CD4-positive, alpha-beta T cell treated with Interleukin-6 at 100 ng/mL for 8 hours (primary cell): ENCODE measurements around the gene PRPH.
"Not testable (repeated sequence)": the region's sequence is repeated elsewhere in the genome, so short reads cannot be mapped to it uniquely, and the experiment has no call there.

Experiments used
- DNase-seq: peaks from one replicate; pipeline ENCODE4 v3.0.0-alpha.2; 2020; ENCODE audit warnings: mixed read lengths, low spot score

Gene PRPH

DNA sequence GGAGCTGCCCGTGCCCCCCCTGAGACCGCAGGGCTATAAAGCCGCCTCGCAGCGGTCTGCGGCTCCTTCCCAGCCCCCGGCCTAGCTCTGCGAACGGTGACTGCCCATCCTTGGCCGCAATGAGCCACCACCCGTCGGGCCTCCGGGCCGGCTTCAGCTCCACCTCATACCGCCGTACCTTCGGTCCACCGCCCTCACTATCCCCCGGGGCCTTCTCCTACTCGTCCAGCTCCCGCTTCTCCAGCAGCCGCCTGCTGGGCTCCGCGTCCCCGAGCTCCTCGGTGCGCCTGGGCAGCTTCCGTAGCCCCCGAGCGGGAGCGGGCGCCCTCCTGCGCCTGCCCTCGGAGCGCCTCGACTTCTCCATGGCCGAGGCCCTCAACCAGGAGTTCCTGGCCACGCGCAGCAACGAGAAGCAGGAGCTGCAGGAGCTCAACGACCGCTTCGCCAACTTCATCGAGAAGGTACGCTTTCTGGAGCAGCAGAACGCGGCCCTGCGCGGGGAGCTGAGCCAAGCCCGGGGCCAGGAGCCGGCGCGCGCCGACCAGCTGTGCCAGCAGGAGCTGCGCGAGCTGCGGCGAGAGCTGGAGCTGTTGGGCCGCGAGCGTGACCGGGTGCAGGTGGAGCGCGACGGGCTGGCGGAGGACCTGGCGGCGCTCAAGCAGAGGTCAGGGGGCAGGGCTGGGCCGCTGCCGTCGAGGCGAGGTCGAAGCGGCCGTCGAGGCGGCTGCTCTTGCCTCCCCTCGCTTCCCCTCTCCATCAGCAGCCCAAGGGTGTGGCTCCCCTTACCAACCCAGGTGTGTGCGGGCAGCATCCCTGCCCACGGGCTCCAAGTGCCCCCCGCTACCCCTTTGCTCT, at the start of gene PRPH:
Gene PRPH, plus strand, starts transcription at position 66 of the 855 bp plus-strand sequence. Its CDS starts 54 bp downstream, at position 120.
- no peak for DNase-seq

DNA sequence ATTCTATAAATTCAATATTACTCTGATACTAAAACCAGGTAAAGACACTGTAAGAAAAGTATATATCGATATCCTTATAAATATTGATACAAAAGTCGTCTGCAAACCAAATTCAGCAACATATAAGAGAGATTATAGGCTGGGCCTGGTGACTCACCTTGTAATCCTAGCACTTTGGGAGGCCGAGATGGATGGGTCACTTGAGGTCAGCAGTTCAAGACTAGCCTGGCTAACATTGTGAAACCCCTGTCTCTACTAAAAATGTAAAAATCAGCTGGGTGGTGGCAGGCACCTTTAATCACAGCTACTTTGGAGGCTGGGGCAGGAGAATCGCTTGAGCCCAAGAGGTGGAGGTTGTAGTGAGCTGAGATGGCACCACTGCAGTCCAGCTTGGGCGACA, 43.6 kb upstream of the PRPH start:
- DNase-seq = no peak

DNA sequence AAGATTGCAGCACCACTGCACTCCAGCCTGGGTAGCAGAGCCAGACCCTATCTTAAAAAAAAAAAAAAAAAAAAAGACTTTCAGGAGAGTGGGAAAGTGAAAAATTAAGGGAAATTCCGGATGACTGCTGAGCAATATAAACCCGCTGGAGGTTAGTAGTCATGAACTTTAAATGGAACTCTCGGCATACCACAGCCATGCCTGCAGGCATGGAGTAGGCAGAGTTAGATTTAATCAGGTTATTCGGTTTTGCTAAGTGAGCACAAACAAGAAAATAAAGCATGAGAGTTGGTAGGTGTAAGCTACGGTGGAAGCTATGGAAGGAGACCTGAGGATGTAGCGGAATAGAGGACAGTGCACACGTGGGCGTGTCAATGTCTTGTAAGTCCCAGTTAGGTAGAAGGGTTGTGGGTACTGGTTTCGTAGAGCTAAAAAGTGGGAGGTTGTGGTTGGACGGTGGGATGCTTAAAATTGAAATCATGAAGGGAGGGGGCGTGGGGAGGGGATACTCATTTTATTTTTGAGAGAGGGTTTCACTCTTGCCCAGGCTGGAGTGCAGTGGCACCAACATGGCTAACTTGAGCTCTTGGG, 41.8 kb upstream of the PRPH start:
- DNase-seq = no peak

DNA sequence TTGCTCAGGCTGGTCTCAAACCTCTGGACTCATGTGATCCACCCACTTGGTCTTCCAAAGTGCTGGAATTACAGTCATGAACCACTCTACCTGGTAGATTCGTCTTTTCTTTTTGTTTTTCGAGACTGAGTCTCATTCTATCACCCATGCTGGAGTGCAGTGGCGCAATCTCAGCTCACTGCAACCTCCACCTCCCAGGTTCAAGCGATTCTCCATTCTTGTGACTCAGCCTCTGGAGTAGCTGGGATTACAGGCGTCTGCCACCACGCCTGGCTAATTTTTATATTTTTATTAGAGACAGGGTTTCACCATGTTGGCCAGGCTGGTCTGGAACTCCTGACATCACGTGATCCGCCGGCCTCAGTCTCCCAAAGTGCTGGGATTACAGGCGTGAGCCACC, 39.5 kb upstream of the PRPH start:
- DNase-seq = not testable (repeated sequence)

DNA sequence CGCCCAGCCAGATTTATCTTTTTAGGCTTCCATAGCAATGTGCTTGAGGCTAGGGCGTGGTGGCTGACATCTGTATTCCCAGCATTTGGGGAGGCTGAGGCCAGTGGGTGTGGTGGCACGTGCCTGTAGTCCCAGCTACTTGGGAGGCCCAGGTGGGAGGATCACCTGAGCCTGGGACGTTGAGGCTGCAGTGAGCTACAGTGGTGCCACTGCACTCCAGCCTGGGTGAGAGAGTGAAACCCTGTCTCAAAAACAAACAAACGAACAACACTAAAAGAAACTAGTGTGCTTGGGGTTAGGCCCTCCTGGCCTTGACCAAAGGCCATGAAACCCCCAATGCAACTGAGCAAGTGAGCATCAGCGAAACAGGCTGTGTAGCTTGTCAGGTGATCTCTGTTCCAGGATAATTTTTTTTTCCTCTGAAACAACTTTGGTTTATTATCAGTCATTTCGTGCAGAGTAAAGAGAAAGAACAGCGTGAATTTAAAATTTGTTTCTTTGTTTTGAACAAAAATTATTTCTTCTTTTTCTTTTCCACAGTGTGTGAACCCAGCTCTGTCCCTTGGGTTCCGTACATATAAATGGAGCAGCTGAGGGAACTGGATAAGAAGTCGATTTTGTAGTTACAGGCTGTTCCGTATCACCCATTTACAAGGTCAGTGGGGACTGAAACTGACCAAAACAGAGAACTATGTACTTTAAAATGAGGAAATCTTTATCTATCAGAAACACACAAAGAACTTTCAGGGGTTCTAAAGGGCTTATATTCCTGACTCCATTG, 38.9 kb upstream of the PRPH start:
- DNase-seq = no peak

DNA sequence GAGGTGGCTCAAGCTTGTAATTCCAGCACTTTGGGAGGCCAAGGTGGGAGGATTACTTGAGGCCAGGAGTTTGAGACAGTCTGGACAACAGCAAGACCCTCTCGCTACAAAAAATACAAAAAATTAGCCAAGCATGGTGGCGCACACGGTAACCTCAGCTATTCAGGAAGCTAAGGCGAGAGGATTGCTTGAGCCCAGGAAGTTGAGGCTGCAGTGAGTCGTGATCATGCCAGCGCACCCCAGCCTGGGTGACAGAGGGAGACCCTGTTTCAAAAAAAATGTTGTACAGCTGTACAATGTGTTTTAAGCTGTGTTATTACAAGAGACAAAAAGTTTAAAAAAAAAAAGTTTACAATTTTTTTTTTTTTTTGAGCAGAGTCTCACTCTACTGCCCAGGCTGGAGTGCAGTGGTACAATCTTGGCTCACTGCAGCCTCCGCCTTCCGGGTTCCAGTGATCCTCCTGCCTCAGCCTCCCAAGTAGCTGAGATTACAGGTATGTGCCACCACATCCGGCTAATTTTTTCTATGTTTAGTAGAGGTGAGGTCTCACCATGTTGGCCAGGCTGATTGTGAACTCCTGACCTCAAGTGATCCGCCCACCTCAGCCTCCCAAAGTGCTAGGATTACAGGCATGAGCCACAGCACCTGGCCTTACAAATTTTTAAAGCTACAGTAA, 37.3 kb upstream of the PRPH start:
- not testable (repeated sequence) for DNase-seq

DNA sequence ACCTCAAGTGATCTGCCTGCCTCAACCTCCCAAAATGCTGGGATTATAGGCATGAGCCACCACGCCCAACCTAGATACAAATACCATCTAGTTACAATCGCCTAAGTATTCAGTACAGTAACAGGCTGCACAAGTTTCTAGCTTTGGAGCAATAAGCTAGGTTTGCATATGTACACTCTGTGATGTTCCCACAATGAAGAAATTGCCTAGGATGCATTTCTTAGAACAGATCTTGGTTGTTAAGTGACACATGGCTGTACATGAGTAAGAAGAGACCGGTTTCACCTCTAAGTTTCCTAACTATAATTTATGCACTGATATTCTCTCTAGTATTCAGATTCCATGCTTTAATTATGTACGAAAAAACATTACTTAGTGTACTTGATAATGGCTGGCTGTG, 35.5 kb upstream of the PRPH start:
- DNase-seq = no peak

DNA sequence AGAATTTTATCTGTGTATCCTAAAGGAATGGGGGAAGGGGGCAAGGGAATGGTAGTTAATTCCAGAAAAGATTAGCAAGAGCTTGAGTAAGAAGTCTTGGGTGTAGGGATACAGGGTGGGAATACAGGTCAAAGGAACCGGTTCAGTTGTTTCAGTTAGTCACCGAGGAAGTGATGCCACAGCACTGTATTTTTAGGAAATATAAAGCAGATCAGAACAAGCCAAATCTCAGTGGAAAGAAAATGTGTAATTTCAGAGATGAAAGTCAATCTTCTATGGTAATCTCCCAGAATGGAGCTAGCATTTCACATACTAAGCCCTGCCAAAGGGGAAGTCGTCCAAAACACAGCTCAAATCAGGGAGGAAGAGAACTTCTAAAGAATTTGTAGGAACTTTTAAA, 34.8 kb upstream of the PRPH start:
- no peak for DNase-seq

DNA sequence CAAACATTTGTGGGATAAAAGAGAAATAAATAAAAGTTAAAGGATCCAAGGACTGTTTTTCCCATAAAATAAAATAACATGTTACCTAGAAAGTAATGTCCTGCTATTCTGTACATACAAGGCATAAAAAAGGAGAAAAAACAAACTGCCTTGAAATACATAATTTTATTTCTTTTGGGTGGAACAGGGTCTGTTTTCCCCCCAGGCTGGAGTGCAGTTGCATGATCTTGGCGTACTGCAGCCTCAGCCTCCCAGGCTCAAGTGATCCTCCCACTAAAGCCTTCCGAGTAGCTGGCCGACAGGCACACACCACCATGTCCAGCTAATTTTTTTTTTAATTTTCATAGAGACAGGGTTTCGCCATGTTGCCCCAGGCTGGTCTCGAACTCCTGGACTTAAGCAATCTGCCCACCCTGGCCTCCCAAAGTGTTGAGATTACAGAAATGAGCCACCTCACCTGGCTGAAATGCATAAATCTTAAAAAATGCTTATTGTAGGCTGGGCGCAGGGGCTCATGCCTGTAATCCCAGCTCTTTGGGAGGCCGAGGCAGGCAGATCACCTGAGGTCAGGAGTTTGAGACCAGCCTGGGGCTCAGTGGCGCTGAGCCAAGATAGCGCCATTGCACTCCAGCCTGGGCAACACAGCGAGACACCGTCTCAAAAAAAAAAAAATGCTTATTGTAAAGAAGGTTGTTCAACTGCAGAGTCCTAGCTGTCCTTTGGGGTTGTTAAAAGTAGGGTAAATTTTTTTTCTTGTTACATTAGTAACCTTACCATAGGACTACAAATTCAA, 34.2 kb upstream of the PRPH start:
- DNase-seq = no peak

DNA sequence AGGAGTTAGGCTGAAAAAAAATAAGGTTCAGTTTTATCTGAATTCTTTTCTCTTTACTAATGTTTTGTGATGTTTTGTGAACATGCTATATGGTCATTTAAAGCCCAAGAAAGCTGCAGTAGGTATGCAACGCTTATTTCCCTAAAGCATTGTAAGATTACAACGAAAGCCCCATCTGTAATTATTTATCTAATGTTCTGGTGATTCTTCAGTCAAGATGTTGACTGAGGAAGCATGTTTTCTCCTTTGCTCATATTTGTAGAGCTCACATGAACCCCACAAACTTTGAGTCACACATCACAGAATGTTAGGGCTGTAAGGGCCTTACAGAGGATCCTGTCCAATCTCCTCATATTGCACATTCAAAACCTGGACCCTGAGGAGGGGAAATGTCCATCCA, 33.2 kb upstream of the PRPH start:
- DNase-seq = no peak

DNA sequence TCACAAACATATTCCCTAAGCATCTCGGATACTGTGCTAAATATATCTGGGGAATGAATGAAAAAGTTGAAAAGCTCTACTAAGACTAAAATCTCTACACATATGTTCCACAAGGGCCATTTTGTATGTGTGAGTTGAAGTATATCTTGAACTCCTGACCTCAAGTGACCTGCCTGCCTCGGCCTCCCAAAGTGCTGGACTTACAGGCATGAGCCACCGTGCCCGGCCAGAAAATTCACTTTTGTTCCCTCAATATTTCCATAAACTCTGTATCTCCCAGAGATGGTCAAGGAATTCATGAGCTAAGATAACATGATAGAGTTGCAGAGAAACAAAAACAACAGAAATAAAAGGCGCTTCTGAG, 31.6 kb upstream of the PRPH start:
- no peak for DNase-seq

DNA sequence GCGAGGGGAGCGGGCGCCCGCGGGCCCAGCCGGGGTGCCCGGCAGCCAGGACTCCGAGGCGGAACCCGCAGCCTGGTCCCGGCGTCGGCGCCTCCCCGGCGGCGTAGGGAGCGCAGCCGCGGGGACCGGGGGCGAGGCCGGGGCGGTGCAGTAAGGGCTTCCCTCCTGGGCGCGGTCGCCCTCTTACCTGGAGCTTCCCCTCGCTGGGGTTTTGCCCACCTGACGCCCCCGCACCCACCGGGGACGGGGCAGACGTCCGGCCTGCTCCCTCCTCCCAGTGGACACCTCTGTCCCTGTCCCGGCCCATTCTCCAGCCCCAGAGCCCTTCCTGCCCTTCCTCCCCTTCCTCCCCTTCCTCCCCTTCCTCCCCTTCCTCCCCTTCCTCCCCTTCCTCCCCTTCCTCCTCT, 30.5 kb upstream of the PRPH start:
- peak; percentile 29 for DNase-seq

DNA sequence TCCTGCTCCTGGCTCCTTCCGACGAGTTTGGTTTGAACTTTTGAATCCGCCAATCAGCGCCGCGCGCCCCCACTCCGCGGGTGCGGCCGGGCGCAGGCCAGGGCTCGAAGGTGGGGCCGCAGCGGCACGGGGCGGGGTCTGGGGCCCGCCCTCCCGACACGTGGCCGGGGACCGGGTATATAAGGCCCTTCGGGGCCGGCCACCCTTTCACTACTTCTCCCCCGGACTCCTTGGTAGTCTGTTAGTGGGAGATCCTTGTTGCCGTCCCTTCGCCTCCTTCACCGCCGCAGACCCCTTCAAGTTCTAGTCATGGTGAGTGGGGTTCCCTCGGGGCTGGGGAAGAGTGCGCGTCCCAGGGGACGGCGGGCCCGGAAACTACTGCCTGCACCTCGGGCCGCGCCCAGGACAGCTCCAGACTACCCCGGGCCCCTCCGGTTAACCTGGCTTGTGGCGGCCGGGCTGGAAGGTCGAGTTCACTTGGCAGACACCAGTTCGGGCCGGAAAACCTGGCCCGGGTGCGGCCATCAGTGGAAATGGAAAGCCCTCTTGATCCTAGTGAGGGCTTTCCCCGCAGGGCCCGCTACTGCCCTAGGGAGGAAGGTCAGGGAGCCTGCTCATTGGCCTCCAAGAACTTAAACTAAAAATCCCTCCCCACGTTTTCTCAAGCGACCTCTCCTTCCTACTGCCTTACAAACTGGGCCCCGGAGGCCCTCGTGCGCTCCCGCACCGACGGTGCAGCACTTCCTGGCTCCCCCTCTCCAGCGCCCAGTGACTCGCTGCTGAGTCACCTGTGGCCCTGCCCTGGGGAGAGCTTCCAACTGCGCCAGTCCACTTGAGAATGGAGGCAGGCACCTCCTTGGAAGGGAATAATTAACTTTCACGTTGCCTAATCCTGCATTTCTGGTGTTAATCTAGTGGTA, 29.8 kb upstream of the PRPH start, which contains the start of gene TUBA1C:
Gene TUBA1C, plus strand, starts transcription at position 210 of the 920 bp plus-strand sequence. Its CDS starts 100 bp downstream, at position 310.
- DNase-seq = peak; percentile 87

DNA sequence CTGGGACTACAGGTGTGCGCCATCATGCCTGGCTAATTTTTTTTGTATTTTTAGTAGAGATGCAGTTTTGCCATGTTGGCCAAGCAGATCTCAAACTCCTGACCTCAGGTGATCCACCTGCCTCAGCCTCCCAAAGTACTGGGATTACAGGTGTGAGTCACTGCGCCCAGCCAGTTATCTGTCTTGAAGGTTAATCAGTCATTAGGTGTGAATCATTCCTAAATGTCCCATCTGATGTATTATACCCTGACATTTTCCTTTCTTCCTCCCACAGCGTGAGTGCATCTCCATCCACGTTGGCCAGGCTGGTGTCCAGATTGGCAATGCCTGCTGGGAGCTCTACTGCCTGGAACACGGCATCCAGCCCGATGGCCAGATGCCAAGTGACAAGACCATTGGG, 25.8 kb upstream of the PRPH start:
- not testable (repeated sequence) for DNase-seq

DNA sequence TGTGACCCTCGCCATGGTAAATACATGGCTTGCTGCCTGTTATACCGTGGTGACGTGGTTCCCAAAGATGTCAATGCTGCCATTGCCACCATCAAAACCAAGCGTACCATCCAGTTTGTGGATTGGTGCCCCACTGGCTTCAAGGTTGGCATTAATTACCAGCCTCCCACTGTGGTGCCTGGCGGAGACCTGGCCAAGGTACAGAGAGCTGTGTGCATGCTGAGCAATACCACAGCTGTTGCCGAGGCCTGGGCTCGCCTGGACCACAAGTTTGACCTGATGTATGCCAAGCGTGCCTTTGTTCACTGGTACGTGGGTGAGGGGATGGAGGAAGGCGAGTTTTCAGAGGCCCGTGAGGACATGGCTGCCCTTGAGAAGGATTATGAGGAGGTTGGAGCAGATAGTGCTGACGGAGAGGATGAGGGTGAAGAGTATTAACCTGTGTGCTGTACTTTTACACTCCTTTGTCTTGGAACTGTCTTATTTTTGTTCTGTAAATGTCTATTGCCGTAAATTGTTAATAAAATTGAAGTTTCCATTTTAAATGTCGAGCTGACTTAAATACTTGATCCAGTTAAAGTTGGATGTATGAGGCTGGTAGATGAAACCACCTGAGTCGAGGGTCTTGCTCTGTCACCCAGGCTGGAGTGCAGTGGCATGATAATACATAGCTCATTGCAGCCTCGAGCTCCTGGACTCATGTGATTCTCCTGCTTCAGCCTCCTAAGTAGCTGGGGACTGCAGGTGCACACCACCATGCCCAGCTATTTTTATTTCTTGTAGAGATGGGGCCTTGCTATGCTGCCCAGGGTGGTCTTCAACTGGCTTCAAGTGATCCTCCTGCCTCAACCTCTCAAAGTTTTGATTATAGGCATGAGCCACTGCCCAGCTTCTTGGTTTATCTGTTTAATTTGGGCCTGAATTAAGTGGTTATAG, 21.9 kb upstream of the PRPH start:
- DNase-seq = no peak

DNA sequence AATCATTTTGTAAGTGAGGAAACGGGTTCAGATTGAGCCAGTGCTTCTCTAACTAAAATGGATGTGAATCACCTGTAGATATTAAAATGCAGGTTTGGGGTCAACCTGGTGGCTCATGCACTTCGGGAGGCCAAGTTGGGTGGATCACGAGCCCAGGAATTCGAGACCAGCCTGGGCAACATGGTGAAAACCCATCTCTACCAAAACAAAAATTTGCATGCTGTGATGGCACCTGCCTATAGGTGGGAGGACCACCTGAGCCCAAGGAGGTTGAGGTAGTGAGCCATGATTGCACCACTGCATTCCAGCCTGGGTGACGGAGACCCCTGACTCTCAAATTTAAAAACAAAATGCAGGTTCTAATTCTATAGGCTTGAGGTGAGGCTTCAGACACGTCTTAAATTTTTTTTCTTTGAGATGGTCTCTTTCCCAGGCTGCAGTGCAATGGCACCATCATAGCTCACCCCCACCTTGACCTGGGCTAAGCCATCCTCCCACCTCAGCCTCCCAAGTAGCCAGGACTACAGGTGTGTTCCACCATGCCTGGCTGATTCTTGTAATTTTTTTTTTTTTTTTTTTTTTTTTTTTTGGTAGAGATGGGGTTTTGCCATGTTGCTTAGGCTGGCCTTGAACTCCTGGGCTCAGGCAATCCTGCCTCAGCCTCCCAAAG, 21.1 kb upstream of the PRPH start:
- no peak for DNase-seq

DNA sequence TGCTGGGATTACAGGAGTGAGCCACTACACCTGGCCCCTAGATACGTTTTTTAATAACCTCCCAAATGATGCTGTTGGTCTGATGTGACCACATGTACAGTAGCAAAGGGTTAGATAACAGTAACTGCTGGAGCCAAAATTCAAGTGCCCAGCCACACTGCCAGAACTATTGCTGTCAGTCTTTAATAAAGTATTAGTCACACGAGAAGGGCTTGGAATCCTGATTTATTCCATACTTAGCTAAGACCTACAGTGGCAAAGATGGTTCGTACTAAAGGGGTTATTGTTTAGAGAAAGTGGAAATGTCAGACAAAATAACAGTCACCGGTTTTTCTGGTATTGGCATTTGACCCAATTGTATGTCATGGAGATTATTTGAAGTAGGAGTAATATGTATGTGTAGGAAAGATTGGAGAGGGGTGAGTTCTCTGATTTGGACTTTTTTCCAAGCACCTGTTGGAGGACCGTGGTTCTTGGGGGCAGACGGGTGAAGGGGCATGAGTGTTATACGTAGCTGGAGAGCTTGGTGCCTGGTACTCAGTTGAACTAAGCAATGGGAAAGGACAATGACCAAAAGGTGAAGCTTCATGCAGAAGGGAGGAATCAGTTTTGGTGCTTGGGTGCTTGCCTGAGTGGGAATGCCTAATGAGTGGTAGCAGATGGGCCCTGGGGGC, 20.4 kb upstream of the PRPH start:
- DNase-seq = no peak
